Measurements from ENCODE around the gene MGST1.
"Not testable (repeated sequence)": the region's sequence is repeated elsewhere in the genome, so short reads cannot be mapped to it uniquely, and the experiment has no call there.

MGST1 gene

GRCh38 chr12:16361142-16361783 is 13.8 kb downstream of the MGST1 start:
- TF ChIP-seq CTCF (IDR thresholded peaks at IDR 0.05; ENCODE audit: low read depth, low read length): no peak
- H3K4me3 ChIP-seq (replicated peaks in 1 of 2; ENCODE audit: low read depth in 2 of 2, low read length in 2 of 2): no peak overlapping the region
- no peak for DNase-seq (ENCODE audit: low read depth in 2 of 2)

- DNase-seq (ENCODE audit: low read depth in 2 of 2): no peak
- no peak overlapping the region for H3K4me3 ChIP-seq (replicated peaks in 1 of 2; ENCODE audit: low read depth in 2 of 2, low read length in 2 of 2)
- TF ChIP-seq CTCF (IDR thresholded peaks at IDR 0.05; ENCODE audit: low read depth, low read length): no peak
Measured at GRCh38 chr12:16362550-16362949, 15.1 kb downstream of the MGST1 start.

- DNase-seq (ENCODE audit: low read depth in 2 of 2): peak in 1 of 2 donors; percentile 56
- no peak overlapping the region for H3K4me3 ChIP-seq (replicated peaks in 1 of 2; ENCODE audit: low read depth in 2 of 2, low read length in 2 of 2)
- no peak for TF ChIP-seq CTCF (IDR thresholded peaks at IDR 0.05; ENCODE audit: low read depth, low read length)
Measured at GRCh38 chr12:16369156-16369555, 21.7 kb downstream of the MGST1 start.

GRCh38 chr12:16370096-16370495 is 22.7 kb downstream of the MGST1 start:
- H3K4me3 ChIP-seq (replicated peaks in 1 of 2; ENCODE audit: low read depth in 2 of 2, low read length in 2 of 2): no peak overlapping the region
- TF ChIP-seq CTCF (IDR thresholded peaks at IDR 0.05; ENCODE audit: low read depth, low read length): no peak
- DNase-seq (ENCODE audit: low read depth in 2 of 2): no peak

- DNase-seq (ENCODE audit: low read depth in 2 of 2); H3K4me3 ChIP-seq (replicated peaks in 1 of 2; ENCODE audit: low read depth in 2 of 2, low read length in 2 of 2): not testable (repeated sequence)
Measured at GRCh38 chr12:16382652-16383312, 35.3 kb downstream of the MGST1 start.

GRCh38 chr12:16384732-16385131 is 37.3 kb downstream of the MGST1 start:
- no peak overlapping the region for H3K4me3 ChIP-seq (replicated peaks in 1 of 2; ENCODE audit: low read depth in 2 of 2, low read length in 2 of 2)
- no peak for DNase-seq (ENCODE audit: low read depth in 2 of 2)
- TF ChIP-seq CTCF (IDR thresholded peaks at IDR 0.05; ENCODE audit: low read depth, low read length): no peak

- TF ChIP-seq CTCF (IDR thresholded peaks at IDR 0.05; ENCODE audit: low read depth, low read length): peak; percentile 47
- peak; percentile 79 to 87 for DNase-seq (ENCODE audit: low read depth in 2 of 2)
- H3K4me3 ChIP-seq (replicated peaks in 1 of 2; ENCODE audit: low read depth in 2 of 2, low read length in 2 of 2): no peak overlapping the region
Measured at GRCh38 chr12:16385782-16386646, 38.6 kb downstream of the MGST1 start.

Data from cardiac fibroblast (primary cell).